T47D (cell line): ENCODE data around the gene FAM193B.

Source experiments
- DNase-seq, 2 experiments: peaks; one replicate each; pipeline versions ENCODE4 v3.0.0 to v3.0.0-alpha.2; 2011 to 2012; ENCODE audit warnings: low read depth in 1 of 2, low spot score in 1 of 2
- JUND ChIP-seq: IDR thresholded peaks from 2 replicates; pipeline ENCODE4 v1.6.1; 2012; ENCODE audit warnings: low read depth
- in situ Hi-C: cut with HindIII; loops from 2 replicates; pipeline ENCODE4 v1.10.0; 2016; ENCODE audit warnings: low sequenced_read_pairs, low pct_unique_long_range_greater_than_20kb

Gene FAM193B

GRCh38 chr5:177554474-177555111 is at the start of gene FAM193B:
Gene FAM193B, minus strand, starts transcription at chr5:177554563. Its CDS starts 105 bp downstream, at chr5:177554458.
- in situ Hi-C loops = no loop called here
- DNase-seq = peak; percentile 96 to 98
- TF ChIP-seq JUND = no peak

GRCh38 chr5:177604116-177604521 is 49.8 kb upstream of the FAM193B start:
- no peak for TF ChIP-seq JUND
- DNase-seq = no peak
- in situ Hi-C loops = no loop called here

GRCh38 chr5:177603631-177604030 is 49.3 kb upstream of the FAM193B start:
- TF ChIP-seq JUND = no peak
- no peak for DNase-seq
- in situ Hi-C loops = no loop called here

GRCh38 chr5:177602458-177602830 is 48.1 kb upstream of the FAM193B start:
- TF ChIP-seq JUND = no peak
- no peak for DNase-seq
- in situ Hi-C loops = no loop called here

- peak in 1 of 2 experiments; percentile 57 for DNase-seq
- in situ Hi-C loops = no loop called here
- no peak for TF ChIP-seq JUND
Measured at GRCh38 chr5:177601577-177602457, 47.5 kb upstream of the FAM193B start.

GRCh38 chr5:177601126-177601525 is 46.8 kb upstream of the FAM193B start:
- in situ Hi-C loops = no loop called here
- no peak for TF ChIP-seq JUND
- no peak for DNase-seq

- TF ChIP-seq JUND = no peak
- no peak for DNase-seq
- in situ Hi-C loops = no loop called here
Measured at GRCh38 chr5:177600508-177601018, 46.2 kb upstream of the FAM193B start.

GRCh38 chr5:177599731-177600507 is 45.6 kb upstream of the FAM193B start, which contains the start of gene B4GALT7:
Gene B4GALT7, plus strand, starts transcription at chr5:177600132. Its CDS starts 79 bp downstream, at chr5:177600211.
- in situ Hi-C loops = no loop called here

GRCh38 chr5:177598477-177598876 is 44.1 kb upstream of the FAM193B start:
- TF ChIP-seq JUND = no peak
- no peak for DNase-seq

More at GRCh38 chr5:177599731-177600507, 45.6 kb upstream of the FAM193B start, which contains the start of gene B4GALT7:
- peak; percentile 63 to 87 for DNase-seq
- no peak for TF ChIP-seq JUND

GRCh38 chr5:177596775-177597238 is 42.4 kb upstream of the FAM193B start:
- in situ Hi-C loops = no loop called here
- no peak for DNase-seq
- no peak for TF ChIP-seq JUND

More at GRCh38 chr5:177598477-177598876, 44.1 kb upstream of the FAM193B start:
- in situ Hi-C loops = no loop called here

GRCh38 chr5:177595991-177596774 is 41.8 kb upstream of the FAM193B start:
- no peak for TF ChIP-seq JUND
- in situ Hi-C loops = no loop called here
- no peak for DNase-seq
